K562 (cell line): ENCODE data around the gene RPL39L. TPM values are rescaled to one million over a fixed set of nuclear protein-coding genes. Genes with fewer than 3 reads are reported as not detected.

Experiments used
- GABPA ChIP-seq: fragments of 200-800 bp; sonication (Bioruptor generic); conservative IDR thresholded peaks from 2 replicates; pipeline ENCODE4 v1.6.1; 2016; ENCODE audit warnings: low read depth, missing genetic modification characterization, missing compliant biosample characterization
- MGA ChIP-seq: fragments of 450-650 bp; IDR thresholded peaks from 2 replicates; pipeline ENCODE4 v1.6.1; 2016; ENCODE audit warnings: mild to moderate bottlenecking, moderate library complexity
- RAD51 ChIP-seq: fragments of 450-650 bp; IDR thresholded peaks from 2 replicates; pipeline ENCODE4 v1.7.1; 2016; ENCODE audit warnings: low read depth, mild to moderate bottlenecking, borderline replicate concordance
- polyA plus RNA-seq, 8 experiments: library from polyadenylated mRNA; depleted of rRNA in 4 of 8; stranded (reverse) in 5 of 8; unstranded in 3 of 8; fragments of >200 nt; fragmentation: Nextera tagmentation in 2 of 8; fragmentation: Illumina TruSeq in 1 of 8; extraction: Ambion mirVana in 2 of 8; extraction: Trizol in 1 of 8; gene quantifications; 2 replicates each; pipeline versions ENCODE4 v1.2.1 to v1.2.3, GENCODE V29; 2011 to 2014; ENCODE audit warnings: inconsistent platforms in 1 of 8, missing spikeins in 1 of 8
- total RNA-seq, 7 experiments: library from RNA; depleted of rRNA in 6 of 7; stranded (reverse); fragments of >200 nt in 6 of 7; fragmentation: Illumina TruSeq in 2 of 7; extraction: Trizol in 2 of 7; gene quantifications; 2 replicates each; pipeline versions ENCODE4 v1.2.1 to v1.2.3, GENCODE V29; 2011 to 2021; ENCODE audit warnings: low replicate concordance in 1 of 7
- TF ChIP-seq, protein P1 (sequence below): sonication (generic); formaldehyde crosslinking; IDR thresholded peaks from 2 replicates; pipeline ENCODE4 v1.8.0; 2023; ENCODE audit warnings: missing genetic modification reagents, mild to moderate bottlenecking, borderline replicate concordance

RPL39L gene
- total and polyA plus RNA-seq, 9 of the 15 experiments (the other 6 are each of a cell fraction or from before 2014, with no cell fraction given): 15.0 to 122 (median 45.5) TPM

GRCh38 chr3:187102073-187102634, 37.1 kb downstream of the RPL39L start (continued):
- TF ChIP-seq MGA (0 out of 2 replicates have a peak, but pooled peaks have one; percentile 36), RAD51 (no peak), GABPA (tag) (0 out of 2 replicates have a peak, but pooled peaks have one; percentile 16)
- TF ChIP-seq, protein P1, sequence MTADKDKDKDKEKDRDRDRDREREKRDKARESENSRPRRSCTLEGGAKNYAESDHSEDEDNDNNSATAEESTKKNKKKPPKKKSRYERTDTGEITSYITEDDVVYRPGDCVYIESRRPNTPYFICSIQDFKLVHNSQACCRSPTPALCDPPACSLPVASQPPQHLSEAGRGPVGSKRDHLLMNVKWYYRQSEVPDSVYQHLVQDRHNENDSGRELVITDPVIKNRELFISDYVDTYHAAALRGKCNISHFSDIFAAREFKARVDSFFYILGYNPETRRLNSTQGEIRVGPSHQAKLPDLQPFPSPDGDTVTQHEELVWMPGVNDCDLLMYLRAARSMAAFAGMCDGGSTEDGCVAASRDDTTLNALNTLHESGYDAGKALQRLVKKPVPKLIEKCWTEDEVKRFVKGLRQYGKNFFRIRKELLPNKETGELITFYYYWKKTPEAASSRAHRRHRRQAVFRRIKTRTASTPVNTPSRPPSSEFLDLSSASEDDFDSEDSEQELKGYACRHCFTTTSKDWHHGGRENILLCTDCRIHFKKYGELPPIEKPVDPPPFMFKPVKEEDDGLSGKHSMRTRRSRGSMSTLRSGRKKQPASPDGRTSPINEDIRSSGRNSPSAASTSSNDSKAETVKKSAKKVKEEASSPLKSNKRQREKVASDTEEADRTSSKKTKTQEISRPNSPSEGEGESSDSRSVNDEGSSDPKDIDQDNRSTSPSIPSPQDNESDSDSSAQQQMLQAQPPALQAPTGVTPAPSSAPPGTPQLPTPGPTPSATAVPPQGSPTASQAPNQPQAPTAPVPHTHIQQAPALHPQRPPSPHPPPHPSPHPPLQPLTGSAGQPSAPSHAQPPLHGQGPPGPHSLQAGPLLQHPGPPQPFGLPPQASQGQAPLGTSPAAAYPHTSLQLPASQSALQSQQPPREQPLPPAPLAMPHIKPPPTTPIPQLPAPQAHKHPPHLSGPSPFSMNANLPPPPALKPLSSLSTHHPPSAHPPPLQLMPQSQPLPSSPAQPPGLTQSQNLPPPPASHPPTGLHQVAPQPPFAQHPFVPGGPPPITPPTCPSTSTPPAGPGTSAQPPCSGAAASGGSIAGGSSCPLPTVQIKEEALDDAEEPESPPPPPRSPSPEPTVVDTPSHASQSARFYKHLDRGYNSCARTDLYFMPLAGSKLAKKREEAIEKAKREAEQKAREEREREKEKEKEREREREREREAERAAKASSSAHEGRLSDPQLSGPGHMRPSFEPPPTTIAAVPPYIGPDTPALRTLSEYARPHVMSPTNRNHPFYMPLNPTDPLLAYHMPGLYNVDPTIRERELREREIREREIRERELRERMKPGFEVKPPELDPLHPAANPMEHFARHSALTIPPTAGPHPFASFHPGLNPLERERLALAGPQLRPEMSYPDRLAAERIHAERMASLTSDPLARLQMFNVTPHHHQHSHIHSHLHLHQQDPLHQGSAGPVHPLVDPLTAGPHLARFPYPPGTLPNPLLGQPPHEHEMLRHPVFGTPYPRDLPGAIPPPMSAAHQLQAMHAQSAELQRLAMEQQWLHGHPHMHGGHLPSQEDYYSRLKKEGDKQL (CRISPR knock-in tag): no peak
